Fibroblast of peridontal ligament (primary cell): Measurements from ENCODE around the gene VAV3.

Source experiments
- DNase-seq: peaks from one replicate; pipeline ENCODE4 v3.0.0-alpha.2; 2010; ENCODE audit errors: extremely low read depth

The VAV3 gene

GRCh38 chr1:107535091-107535490 lies 429.9 kb downstream of the VAV3 start:
- no peak for DNase-seq

- DNase-seq: no peak
Observed at GRCh38 chr1:107534632-107535031, 430.3 kb downstream of the VAV3 start.

DNA sequence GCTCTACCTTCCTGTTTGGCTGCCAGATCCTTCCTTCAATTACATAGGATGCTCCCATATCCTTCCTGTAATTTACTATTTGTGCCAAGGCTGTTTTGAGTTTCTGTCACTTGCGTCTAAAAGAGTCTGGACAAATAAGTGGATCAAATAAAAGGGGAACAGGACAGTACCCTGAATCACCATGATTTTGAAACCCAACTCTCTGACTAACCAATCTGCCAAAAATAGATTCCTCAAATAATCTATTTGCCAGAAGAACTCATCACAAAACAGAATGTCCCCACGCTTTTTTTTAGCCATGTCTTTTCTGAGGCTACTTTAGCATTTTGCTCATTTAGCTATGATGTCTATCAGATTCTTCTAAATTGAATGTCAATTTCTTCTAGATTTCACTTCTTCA lies 431.5 kb downstream of the VAV3 start:
- no peak for DNase-seq

GRCh38 chr1:107532318-107532717 lies 432.7 kb downstream of the VAV3 start:
- no peak for DNase-seq

GRCh38 chr1:107531065-107531908 lies 433.7 kb downstream of the VAV3 start:
- DNase-seq: no peak

- DNase-seq: no peak
Observed at GRCh38 chr1:107530543-107530942, 434.4 kb downstream of the VAV3 start.

- peak; percentile 70 for DNase-seq
Observed at GRCh38 chr1:107529511-107530149, 435.4 kb downstream of the VAV3 start.

- DNase-seq: no peak
Observed at GRCh38 chr1:107526524-107527198, 438.3 kb downstream of the VAV3 start.

DNA sequence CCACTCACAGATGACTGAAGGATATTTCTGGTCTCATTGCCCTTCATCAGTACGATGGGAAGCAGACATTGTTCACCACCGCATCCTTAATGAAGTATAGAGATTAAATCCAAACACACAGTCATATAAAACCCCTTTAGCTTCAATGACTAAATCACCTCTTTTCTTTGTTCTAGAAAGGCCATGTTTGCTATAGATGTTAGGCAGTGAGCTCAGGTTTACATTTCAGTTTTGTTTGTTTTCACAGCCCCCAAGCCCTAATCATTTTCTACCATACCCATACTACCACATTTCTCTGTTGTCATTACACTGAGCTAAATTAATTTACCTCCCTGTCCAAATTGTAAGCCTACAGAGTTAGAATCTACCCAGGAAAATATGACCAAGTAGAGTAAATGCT lies 439.0 kb downstream of the VAV3 start:
- no peak for DNase-seq

DNA sequence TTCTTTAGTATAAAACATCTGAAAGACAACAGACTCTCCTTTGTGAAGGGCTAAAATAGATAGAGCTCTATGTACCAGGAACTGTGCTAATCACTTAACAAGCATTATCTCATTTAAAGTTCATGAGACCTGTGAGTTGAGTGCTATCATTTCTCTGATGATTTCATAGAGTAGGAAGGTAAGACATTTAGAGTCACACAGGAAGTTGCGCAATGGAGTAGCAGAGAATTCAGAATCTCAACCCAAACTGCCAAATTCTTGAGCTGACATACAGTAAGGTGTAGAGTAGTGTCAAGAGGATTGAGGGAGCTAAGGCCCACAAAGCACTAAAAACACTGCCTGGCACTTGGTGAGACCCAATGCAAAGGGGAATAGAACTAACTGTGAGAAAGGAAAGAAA lies 439.8 kb downstream of the VAV3 start:
- no peak for DNase-seq

GRCh38 chr1:107524301-107524700 lies 440.7 kb downstream of the VAV3 start:
- DNase-seq: no peak

DNA sequence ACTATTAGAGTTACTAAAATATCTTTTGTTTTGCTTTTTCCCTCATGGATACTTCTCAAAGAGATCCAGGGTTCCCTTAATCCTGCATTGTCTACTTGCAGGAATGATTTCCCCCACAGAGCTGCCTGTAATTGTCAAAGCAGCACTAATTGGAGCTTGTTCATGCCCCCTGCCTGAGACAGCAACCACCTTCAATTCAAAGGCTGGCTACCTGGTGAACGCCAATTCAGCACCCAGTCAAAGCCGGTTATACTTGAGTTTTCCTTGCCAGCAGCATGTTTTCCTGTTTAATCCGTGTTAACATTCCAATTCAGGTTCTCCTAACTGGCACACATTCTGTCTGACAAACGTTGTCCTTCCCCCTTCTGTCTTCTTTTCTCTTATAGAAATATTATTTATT lies 441.2 kb downstream of the VAV3 start:
- no peak for DNase-seq

- no peak for DNase-seq
Observed at GRCh38 chr1:107523061-107523460, 441.9 kb downstream of the VAV3 start.
